ENCODE results near the gene ING1.

DNA sequence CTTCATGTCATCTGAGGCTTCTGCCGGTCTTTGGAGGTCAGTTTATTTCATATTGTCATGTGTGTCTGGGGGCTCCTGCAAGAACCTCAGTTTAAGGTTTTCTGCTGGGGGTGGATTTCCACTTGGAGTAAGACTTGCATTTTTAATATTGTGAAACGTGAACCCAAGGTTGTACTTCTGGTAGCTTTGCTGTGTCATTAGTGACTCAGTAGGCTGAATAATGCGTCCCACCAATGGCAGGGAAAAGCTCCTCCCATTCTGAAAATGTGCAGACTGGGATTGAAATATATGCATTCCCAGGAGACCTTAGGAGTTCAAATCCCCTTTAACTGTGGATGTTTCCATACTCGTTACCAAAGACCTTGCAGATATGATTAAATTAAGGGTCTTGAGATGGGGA lies 46.2 kb downstream of the ING1 start:
- TF ChIP-seq ZBTB7A (IDR thresholded peaks at IDR 0.05; ENCODE audit: low read depth) (no peak), EP300 (IDR thresholded peaks at IDR 0.05; ENCODE audit: borderline replicate concordance) (no peak), RAD21 (IDR thresholded peaks at IDR 0.05; ENCODE audit: low read depth) (no peak), FOXM1 (IDR thresholded peaks at IDR 0.05; ENCODE audit: borderline replicate concordance, low read depth) (no peak), EGR1 (IDR thresholded peaks at IDR 0.05) (no peak), TAF1 (IDR thresholded peaks at IDR 0.05; ENCODE audit: low read depth) (no peak), CREB1 (IDR thresholded peaks at IDR 0.05; ENCODE audit: low read depth) (no peak), TCF12 (IDR thresholded peaks at IDR 0.05; ENCODE audit: low read depth) (no peak), TEAD4 (IDR thresholded peaks at IDR 0.05) (no peak), CEBPB (IDR thresholded peaks at IDR 0.05) (no peak), NFIC (IDR thresholded peaks at IDR 0.05) (no peak)
- TF ChIP-seq, protein P1, sequence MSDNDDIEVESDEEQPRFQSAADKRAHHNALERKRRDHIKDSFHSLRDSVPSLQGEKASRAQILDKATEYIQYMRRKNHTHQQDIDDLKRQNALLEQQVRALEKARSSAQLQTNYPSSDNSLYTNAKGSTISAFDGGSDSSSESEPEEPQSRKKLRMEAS (IDR thresholded peaks at IDR 0.05): no peak
- TF ChIP-seq, protein P2, sequence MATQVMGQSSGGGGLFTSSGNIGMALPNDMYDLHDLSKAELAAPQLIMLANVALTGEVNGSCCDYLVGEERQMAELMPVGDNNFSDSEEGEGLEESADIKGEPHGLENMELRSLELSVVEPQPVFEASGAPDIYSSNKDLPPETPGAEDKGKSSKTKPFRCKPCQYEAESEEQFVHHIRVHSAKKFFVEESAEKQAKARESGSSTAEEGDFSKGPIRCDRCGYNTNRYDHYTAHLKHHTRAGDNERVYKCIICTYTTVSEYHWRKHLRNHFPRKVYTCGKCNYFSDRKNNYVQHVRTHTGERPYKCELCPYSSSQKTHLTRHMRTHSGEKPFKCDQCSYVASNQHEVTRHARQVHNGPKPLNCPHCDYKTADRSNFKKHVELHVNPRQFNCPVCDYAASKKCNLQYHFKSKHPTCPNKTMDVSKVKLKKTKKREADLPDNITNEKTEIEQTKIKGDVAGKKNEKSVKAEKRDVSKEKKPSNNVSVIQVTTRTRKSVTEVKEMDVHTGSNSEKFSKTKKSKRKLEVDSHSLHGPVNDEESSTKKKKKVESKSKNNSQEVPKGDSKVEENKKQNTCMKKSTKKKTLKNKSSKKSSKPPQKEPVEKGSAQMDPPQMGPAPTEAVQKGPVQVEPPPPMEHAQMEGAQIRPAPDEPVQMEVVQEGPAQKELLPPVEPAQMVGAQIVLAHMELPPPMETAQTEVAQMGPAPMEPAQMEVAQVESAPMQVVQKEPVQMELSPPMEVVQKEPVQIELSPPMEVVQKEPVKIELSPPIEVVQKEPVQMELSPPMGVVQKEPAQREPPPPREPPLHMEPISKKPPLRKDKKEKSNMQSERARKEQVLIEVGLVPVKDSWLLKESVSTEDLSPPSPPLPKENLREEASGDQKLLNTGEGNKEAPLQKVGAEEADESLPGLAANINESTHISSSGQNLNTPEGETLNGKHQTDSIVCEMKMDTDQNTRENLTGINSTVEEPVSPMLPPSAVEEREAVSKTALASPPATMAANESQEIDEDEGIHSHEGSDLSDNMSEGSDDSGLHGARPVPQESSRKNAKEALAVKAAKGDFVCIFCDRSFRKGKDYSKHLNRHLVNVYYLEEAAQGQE (IDR thresholded peaks at IDR 0.05; ENCODE audit: low read depth): no peak
- TF ChIP-seq, protein P3, sequence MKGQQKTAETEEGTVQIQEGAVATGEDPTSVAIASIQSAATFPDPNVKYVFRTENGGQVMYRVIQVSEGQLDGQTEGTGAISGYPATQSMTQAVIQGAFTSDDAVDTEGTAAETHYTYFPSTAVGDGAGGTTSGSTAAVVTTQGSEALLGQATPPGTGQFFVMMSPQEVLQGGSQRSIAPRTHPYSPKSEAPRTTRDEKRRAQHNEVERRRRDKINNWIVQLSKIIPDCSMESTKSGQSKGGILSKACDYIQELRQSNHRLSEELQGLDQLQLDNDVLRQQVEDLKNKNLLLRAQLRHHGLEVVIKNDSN (IDR thresholded peaks at IDR 0.05): no peak

All from Ishikawa (cell line).